ENCODE measurements around the gene PRKAG1.

The PRKAG1 gene

GRCh38 chr12:49000346-49000745, 18.2 kb downstream of the PRKAG1 start:
- no peak for DNase-seq

GRCh38 chr12:48999371-49000131, 19.0 kb downstream of the PRKAG1 start, which contains the start of gene DDN:
TSS of gene DDN (minus strand) at chr12:48999375. CDS start at chr12:48999287, 88 bp downstream.
- DNase-seq = no peak

GRCh38 chr12:48998497-48999353, 19.9 kb downstream of the PRKAG1 start:
- no peak for DNase-seq

- no peak for DNase-seq
Observed at GRCh38 chr12:48997719-48998496, 20.7 kb downstream of the PRKAG1 start.

GRCh38 chr12:48996794-48997718, 21.5 kb downstream of the PRKAG1 start:
- peak; percentile 62 for DNase-seq

- DNase-seq = peak; percentile 51
Observed at GRCh38 chr12:48995086-48995879, 23.3 kb downstream of the PRKAG1 start.

- DNase-seq = no peak
Observed at GRCh38 chr12:48994224-48995085, 24.1 kb downstream of the PRKAG1 start.

GRCh38 chr12:48993787-48994186, 24.8 kb downstream of the PRKAG1 start:
- no peak for DNase-seq

GRCh38 chr12:48991247-48992050, 27.1 kb downstream of the PRKAG1 start:
- DNase-seq = no peak

- DNase-seq = no peak
Observed at GRCh38 chr12:48990552-48990951, 28.0 kb downstream of the PRKAG1 start.

GRCh38 chr12:48988030-48988649, 30.4 kb downstream of the PRKAG1 start:
- no peak for DNase-seq

- DNase-seq = no peak
Observed at GRCh38 chr12:48986720-48987291, 31.8 kb downstream of the PRKAG1 start.

- DNase-seq = no peak
Observed at GRCh38 chr12:48985901-48986300, 32.7 kb downstream of the PRKAG1 start.

- no peak for DNase-seq
Observed at GRCh38 chr12:48985475-48985897, 33.1 kb downstream of the PRKAG1 start.

- no peak for DNase-seq
Observed at GRCh38 chr12:48982397-48983080, 36.0 kb downstream of the PRKAG1 start.

GRCh38 chr12:48981757-48982157, 36.8 kb downstream of the PRKAG1 start:
- DNase-seq = no peak

- no peak for DNase-seq
Observed at GRCh38 chr12:48980953-48981756, 37.4 kb downstream of the PRKAG1 start.

All from NCI-H1105 (cell line).